ENCODE results near the gene ZNF76.

Gene ZNF76

DNA sequence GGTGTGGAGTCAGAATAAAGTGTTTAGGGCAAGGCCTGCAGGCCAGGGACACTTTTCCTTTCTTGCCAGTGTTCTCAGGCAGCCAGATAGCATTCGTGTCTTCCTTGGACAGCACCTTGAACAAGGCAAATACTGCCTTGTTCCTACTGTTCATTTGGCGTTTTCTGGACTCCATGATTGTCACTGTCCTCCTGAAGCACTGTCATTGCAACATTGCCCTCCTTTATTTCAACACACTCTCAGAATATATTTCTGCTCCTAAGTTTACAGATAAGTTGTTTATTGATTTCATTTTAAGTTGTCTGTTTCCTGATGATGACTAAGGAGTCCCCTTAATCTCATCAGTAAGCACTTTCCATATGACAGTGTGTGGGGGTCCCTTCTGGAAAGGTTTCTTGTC, 22.9 kb downstream of the ZNF76 start:
- no peaks in the 10 kb centered on the region for H3K27me3 ChIP-seq (ENCODE audit: control insufficient read depth, insufficient read depth, low read length)
- H3K9ac ChIP-seq (ENCODE audit: low read length) = no peak overlapping the region
- no peak overlapping the region for H3K4me3 ChIP-seq (ENCODE audit: low read length)
- H3K27ac ChIP-seq (ENCODE audit: low read depth, low read length) = no peak overlapping the region
- peaks cover 31% of the 10 kb centered on the region for H3K36me3 ChIP-seq (ENCODE audit: control insufficient read depth, insufficient read depth, low read length)
- no peaks in the 10 kb centered on the region for H3K4me1 ChIP-seq (ENCODE audit: control insufficient read depth, insufficient read depth, low read length)

DNA sequence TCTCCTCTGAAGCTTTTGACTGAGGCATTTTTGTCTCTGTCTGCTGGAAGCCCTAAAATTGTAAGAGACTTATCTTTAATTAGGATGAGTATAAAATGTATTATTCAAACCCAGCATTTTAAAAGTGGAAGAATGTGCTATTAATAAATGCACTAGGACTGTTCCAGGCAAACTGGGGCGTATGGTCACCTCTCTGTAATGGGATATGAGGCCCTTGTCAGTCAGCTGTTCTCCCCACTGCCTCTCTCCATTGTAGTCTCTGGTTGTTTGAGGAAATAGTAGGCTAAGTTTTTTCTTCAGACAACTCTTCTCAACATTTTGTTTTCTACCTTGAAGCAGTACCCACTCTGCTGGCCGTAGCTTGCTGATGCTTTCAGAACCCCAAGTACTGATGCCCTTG, 23.8 kb downstream of the ZNF76 start:
- Histone ChIP-seq H3K27ac (ENCODE audit: low read depth, low read length) (no peak overlapping the region), H3K4me3 (ENCODE audit: low read length) (no peak overlapping the region), H3K9ac (ENCODE audit: low read length) (no peak overlapping the region), H3K4me1 (ENCODE audit: control insufficient read depth, insufficient read depth, low read length) (no peaks in the 10 kb centered on the region), H3K36me3 (ENCODE audit: control insufficient read depth, insufficient read depth, low read length) (peaks cover 38% of the 10 kb centered on the region), H3K27me3 (ENCODE audit: control insufficient read depth, insufficient read depth, low read length) (no peaks in the 10 kb centered on the region)

DNA sequence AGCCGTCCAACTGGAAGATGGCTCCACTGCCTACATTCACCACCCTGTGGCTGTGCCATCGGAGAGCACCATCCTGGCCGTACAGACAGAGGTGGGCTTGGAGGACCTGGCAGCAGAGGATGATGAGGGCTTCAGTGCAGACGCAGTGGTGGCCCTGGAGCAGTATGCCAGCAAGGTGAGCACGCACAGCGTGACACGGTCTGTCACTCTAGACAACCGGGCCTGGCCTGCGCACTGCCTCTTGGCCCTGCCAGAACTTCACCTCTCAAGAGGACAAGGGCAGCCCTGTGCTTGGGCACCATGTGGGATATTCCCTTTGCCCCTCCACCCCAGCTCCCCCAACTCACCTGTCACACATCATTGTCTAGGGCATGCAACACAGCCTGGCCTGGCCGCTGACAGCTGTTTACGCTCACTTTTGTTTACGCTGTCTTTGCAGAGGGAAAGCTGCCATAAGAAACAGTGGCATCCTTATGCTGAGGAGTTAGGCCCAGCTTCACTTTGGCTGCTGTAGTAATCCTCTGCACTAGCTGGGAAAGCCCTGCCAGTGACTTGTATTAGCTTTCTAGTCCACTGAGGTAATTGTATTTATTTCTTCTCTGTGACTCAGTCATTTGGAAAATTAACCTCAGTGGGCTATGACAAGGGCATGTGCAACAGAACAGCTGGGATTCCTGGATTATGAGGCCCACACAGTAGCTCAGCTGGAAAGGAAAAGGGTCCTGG, 28.3 kb downstream of the ZNF76 start:
- H3K4me1 ChIP-seq (ENCODE audit: control insufficient read depth, insufficient read depth, low read length) = no peaks in the 10 kb centered on the region
- peaks cover 62% of the 10 kb centered on the region for H3K36me3 ChIP-seq (ENCODE audit: control insufficient read depth, insufficient read depth, low read length)
- H3K9ac ChIP-seq (ENCODE audit: low read length) = no peak overlapping the region
- no peak overlapping the region for H3K4me3 ChIP-seq (ENCODE audit: low read length)
- no peak overlapping the region for H3K27ac ChIP-seq (ENCODE audit: low read depth, low read length)
- no peaks in the 10 kb centered on the region for H3K27me3 ChIP-seq (ENCODE audit: control insufficient read depth, insufficient read depth, low read length)

DNA sequence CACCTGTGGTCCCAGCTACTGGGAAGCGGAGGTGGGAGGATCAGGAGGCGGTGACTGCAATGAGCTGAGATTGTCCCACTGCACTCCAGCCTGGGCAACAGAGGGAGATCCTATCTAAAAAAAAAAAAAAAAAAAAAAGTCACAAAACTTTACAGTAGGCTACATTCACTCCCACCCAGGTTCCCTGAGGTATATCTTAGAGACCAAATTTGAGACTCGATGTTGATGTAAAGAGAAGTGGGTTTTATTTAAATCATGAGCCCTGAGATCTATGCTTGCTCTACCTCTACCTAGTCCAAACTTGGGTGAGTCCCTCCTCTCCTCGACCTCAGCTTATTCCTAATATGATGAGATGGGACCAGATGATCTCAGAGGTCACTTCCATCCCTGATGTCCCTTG, 29.3 kb downstream of the ZNF76 start:
- Histone ChIP-seq H3K27me3 (ENCODE audit: control insufficient read depth, insufficient read depth, low read length) (no peaks in the 10 kb centered on the region), H3K27ac (ENCODE audit: low read depth, low read length) (no peak overlapping the region), H3K4me1 (ENCODE audit: control insufficient read depth, insufficient read depth, low read length) (no peaks in the 10 kb centered on the region), H3K36me3 (ENCODE audit: control insufficient read depth, insufficient read depth, low read length) (peaks cover 63% of the 10 kb centered on the region), H3K4me3 (ENCODE audit: low read length) (no peak overlapping the region), H3K9ac (ENCODE audit: low read length) (no peak overlapping the region)

DNA sequence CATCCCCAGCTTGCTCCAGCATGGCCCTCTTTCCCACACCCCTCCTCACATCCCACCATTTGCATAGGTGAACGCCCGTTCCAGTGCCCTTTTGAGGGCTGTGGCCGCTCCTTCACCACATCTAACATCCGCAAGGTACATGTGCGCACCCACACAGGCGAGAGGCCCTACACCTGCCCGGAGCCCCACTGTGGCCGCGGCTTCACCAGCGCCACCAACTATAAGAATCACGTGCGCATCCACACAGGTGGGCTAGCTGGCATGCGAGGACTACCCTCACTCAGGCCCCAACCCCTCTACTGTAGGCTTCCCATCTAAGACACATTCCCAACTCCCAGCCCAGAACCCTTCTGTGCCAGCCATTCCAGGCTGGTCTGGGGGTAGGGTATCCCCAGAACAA, 32.0 kb downstream of the ZNF76 start:
- Histone ChIP-seq H3K4me3 (ENCODE audit: low read length) (no peak overlapping the region), H3K36me3 (ENCODE audit: control insufficient read depth, insufficient read depth, low read length) (peaks cover 62% of the 10 kb centered on the region), H3K27ac (ENCODE audit: low read depth, low read length) (no peak overlapping the region), H3K9ac (ENCODE audit: low read length) (no peak overlapping the region), H3K4me1 (ENCODE audit: control insufficient read depth, insufficient read depth, low read length) (no peaks in the 10 kb centered on the region), H3K27me3 (ENCODE audit: control insufficient read depth, insufficient read depth, low read length) (no peaks in the 10 kb centered on the region)

DNA sequence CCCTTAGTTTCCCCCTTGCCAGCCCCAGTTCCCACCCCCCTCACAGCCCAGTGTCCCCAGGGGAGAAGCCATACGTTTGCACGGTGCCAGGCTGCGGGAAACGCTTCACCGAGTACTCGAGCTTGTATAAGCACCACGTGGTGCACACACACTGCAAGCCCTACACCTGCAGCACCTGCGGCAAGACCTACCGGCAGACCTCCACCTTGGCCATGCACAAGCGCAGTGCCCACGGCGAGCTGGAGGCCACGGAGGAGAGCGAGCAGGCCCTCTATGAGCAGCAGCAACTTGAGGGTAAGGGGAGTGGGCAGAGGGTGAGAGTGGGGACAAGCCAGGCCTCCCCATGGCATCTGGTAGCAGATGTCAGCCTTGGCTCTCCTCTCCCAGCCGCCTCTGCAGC, 33.0 kb downstream of the ZNF76 start:
- Histone ChIP-seq H3K27me3 (ENCODE audit: control insufficient read depth, insufficient read depth, low read length) (no peaks in the 10 kb centered on the region), H3K36me3 (ENCODE audit: control insufficient read depth, insufficient read depth, low read length) (peaks cover 52% of the 10 kb centered on the region), H3K27ac (ENCODE audit: low read depth, low read length) (no peak overlapping the region), H3K4me1 (ENCODE audit: control insufficient read depth, insufficient read depth, low read length) (no peaks in the 10 kb centered on the region), H3K4me3 (ENCODE audit: low read length) (no peak overlapping the region), H3K9ac (ENCODE audit: low read length) (no peak overlapping the region)

DNA sequence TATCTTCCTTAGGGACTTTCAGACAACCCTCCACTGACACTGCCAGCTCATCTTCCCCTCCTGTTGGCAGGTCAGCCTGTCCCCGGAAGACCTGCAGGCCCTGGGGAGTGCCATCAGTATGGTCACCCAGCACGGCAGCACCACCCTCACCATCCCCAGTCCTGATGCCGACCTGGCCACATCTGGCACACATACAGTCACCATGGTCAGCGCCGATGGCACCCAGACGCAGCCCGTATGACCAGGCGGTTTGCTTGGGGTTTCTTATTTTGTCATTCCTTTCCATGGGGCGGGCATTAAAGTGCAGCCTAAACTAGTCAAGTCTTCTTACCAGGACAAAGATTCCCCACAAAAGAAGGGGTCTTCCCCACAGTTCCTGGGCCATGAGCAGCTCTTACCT, 34.1 kb downstream of the ZNF76 start:
- Histone ChIP-seq H3K36me3 (ENCODE audit: control insufficient read depth, insufficient read depth, low read length) (peaks cover 44% of the 10 kb centered on the region), H3K4me3 (ENCODE audit: low read length) (no peak overlapping the region), H3K9ac (ENCODE audit: low read length) (no peak overlapping the region), H3K27me3 (ENCODE audit: control insufficient read depth, insufficient read depth, low read length) (no peaks in the 10 kb centered on the region), H3K4me1 (ENCODE audit: control insufficient read depth, insufficient read depth, low read length) (no peaks in the 10 kb centered on the region), H3K27ac (ENCODE audit: low read depth, low read length) (no peak overlapping the region)

DNA sequence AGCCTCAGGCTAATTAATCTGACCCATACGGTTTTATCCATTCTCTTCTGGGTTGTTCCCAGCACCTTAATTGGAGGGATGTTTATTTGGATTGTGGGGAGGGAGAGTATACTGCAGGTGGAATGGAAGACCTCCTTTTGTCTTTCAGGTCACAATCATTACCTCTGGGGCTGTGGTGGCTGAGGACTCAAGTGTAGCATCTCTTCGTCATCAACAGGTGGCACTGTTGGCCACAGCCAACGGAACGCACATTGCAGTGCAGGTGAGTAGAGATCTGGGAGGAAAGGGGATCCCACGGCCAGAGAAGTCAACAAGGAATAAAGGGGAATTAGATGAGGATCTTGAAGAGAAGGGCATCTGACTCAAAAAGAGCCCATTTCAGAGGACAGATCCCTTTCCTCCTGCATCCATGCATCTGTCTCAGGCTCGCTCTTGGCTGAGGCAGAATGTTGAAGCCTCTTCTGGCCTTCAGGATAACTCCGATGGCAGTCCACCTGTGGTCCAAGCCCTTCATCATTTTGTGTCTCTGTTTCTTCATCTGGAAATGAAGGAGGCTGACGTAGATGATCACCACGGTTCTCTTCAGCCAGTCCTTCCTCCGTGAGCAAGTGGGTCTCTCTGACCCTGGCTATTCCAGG, 34.9 kb downstream of the ZNF76 start:
- Histone ChIP-seq H3K27me3 (ENCODE audit: control insufficient read depth, insufficient read depth, low read length) (no peaks in the 10 kb centered on the region), H3K9ac (ENCODE audit: low read length) (no peak overlapping the region), H3K36me3 (ENCODE audit: control insufficient read depth, insufficient read depth, low read length) (peaks cover 39% of the 10 kb centered on the region), H3K4me3 (ENCODE audit: low read length) (no peak overlapping the region), H3K27ac (ENCODE audit: low read depth, low read length) (no peak overlapping the region), H3K4me1 (ENCODE audit: control insufficient read depth, insufficient read depth, low read length) (no peaks in the 10 kb centered on the region)

DNA sequence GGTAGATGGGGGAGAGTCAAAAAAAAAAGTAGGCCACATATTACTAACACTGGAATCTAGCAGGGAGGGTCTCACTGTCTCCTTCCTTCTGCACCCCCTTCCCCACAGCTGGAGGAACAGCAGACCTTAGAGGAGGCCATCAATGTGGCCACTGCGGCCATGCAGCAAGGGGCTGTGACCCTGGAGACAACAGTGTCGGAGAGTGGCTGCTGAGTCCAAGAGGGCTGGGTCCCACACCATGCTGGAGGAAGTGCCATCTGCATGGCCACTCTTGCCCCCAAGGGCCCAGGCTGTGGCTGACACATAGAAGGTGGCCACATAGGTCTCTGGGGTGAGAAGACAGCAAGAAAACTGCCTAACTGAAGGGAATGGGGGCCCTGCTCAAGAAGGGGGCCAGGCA, 35.5 kb downstream of the ZNF76 start:
- H3K4me3 ChIP-seq (ENCODE audit: low read length) = no peak overlapping the region
- no peak overlapping the region for H3K27ac ChIP-seq (ENCODE audit: low read depth, low read length)
- no peaks in the 10 kb centered on the region for H3K4me1 ChIP-seq (ENCODE audit: control insufficient read depth, insufficient read depth, low read length)
- H3K9ac ChIP-seq (ENCODE audit: low read length) = no peak overlapping the region
- H3K27me3 ChIP-seq (ENCODE audit: control insufficient read depth, insufficient read depth, low read length) = no peaks in the 10 kb centered on the region
- H3K36me3 ChIP-seq (ENCODE audit: control insufficient read depth, insufficient read depth, low read length) = peaks cover 33% of the 10 kb centered on the region

DNA sequence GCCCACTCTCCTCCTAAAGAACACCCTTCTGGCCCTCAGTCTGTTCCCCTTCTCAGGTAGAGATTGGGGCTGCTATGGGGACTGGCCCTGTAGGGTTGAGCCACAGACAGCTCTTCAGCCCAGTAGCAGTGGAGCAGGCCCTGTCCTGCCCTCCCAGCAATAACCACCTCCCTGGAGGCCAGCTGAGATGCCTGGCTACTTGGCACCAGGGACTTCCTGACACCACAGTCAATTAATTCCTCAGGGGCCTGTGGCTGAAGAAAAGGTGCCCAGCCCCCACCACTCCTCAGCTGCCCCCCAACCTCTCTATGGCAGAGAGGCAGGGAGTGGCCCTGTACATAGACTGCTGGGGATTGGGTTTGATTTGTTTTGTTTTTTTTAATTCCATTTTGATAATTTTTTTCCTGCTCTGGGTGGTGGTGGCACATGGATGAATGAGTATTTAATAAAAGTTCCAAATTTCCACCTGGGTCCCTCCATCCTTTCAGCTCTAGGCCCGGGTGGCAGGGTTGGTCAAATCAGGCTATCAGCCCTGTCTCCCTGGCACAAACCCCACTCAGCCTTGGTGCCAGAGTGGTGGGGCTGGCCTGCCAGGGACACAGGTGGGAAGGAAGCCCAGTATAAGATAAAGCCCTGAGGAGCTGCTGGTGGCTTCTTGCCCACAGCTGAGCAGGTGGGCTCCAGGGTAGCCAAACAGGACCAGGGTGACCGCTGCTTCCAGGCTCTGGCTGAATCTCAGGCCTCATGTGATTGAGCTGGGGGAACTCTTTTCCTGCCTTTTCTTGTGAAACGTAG, 36.2 kb downstream of the ZNF76 start:
- Histone ChIP-seq H3K9ac (ENCODE audit: low read length) (no peak overlapping the region), H3K4me3 (ENCODE audit: low read length) (no peak overlapping the region), H3K4me1 (ENCODE audit: control insufficient read depth, insufficient read depth, low read length) (no peaks in the 10 kb centered on the region), H3K27me3 (ENCODE audit: control insufficient read depth, insufficient read depth, low read length) (no peaks in the 10 kb centered on the region), H3K36me3 (ENCODE audit: control insufficient read depth, insufficient read depth, low read length) (peaks cover 27% of the 10 kb centered on the region), H3K27ac (ENCODE audit: low read depth, low read length) (no peak overlapping the region)

DNA sequence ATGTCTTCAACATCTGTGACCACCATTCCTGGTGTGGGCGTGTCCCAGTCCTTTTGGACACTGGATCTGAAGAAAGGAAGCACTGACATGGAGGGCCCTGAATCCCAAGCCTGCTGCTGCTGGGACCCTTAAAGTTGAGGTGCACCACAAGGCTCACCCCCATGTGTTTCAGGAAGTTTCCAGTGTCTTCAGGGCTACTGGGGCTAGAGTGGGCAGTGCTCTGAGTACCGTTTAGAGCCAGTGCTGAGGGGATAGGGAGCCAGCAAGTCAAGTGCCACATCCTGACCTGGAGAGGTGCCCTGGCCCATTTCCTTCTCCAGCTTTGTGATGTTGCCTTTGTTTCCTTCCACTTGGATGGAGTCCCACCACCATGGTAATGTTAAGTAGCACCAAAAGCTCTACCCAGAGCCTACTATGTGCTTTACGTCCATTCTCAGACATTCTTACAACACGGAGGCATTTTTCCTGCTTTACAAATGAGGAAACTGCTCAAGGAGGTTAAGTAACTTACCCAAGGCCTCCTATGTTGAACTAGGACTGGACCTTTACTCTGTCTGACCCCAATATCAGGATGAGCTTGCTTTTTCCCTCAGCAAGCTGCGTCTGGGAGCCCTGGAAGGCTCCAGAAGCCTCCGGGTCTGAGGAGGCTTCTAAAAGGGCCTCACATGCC, 37.5 kb downstream of the ZNF76 start:
- Histone ChIP-seq H3K4me3 (ENCODE audit: low read length) (peak overlapping the region; percentile 23), H3K27ac (ENCODE audit: low read depth, low read length) (no peak overlapping the region), H3K36me3 (ENCODE audit: control insufficient read depth, insufficient read depth, low read length) (peaks cover 14% of the 10 kb centered on the region), H3K27me3 (ENCODE audit: control insufficient read depth, insufficient read depth, low read length) (no peaks in the 10 kb centered on the region), H3K4me1 (ENCODE audit: control insufficient read depth, insufficient read depth, low read length) (no peaks in the 10 kb centered on the region), H3K9ac (ENCODE audit: low read length) (no peak overlapping the region)
